ENCODE data around the gene SLC25A12.
"Not testable (repeated sequence)": the region's sequence is repeated elsewhere in the genome, so short reads cannot be mapped to it uniquely, and the experiment has no call there.

Gene SLC25A12

DNA sequence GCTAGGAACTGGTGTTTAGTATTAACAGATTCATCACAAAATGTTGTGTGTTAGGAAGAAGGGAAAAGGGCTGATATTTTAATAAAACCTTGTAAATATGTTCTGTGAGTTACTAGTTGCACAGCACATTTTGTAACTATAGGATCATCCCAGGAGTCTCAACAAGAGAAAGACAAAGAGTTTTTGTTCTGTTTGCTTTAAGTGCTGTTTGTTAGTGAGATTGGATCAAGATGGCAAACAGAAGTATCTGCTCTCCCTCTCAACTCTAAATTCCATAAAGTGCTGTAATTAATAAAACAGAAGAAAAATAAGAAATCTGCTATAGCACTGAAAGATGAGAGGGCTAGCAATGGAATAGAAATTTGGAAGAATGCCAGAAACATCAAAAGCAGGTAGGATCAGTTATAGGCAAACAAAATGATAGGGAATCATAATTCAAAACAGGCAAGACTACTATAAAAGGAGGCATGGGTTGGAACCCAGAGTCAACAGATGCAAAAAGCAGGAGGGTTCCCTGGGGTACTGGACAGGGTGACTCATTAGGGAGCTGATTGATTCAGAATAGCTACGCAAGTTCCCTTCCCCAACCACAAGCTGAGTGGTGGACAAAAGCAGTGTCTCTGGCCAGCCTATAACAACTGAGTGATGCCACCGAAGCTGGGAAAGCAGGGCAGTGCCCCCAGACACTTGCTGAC, 131.0 kb downstream of the SLC25A12 start:
- no peak overlapping the region for H2BK120ac ChIP-seq (ENCODE audit: insufficient read depth, low read length, poor library complexity)
- no peak overlapping the region for H3K4me3 ChIP-seq (ENCODE audit: low read depth, low read length)
- H4K12ac ChIP-seq (ENCODE audit: low read depth, low read length), result no peak overlapping the region
- no peak overlapping the region for H3K4ac ChIP-seq (ENCODE audit: low read depth, low read length)
- no peak overlapping the region for H2AFZ ChIP-seq (ENCODE audit: insufficient read depth, low read length, poor library complexity)
- no peak overlapping the region for H2BK12ac ChIP-seq (ENCODE audit: low read length)
- H4K91ac ChIP-seq (ENCODE audit: low read depth, low read length), result no peak overlapping the region
- no peaks in the 10 kb centered on the region for H3K27me3 ChIP-seq (ENCODE audit: insufficient read depth, low read length)
- no peak overlapping the region for H4K8ac ChIP-seq (ENCODE audit: low read depth, low read length)
- H3K9me3 ChIP-seq (ENCODE audit: insufficient read depth, low read depth, low read length), result no peaks in the 10 kb centered on the region
- H3K23ac ChIP-seq (ENCODE audit: low read length), result no peak overlapping the region
- H3K9ac ChIP-seq (ENCODE audit: low read length), result no peak overlapping the region
- H3K14ac ChIP-seq (ENCODE audit: low read length), result no peak overlapping the region
- no peak overlapping the region for H2AK5ac ChIP-seq (ENCODE audit: low read length)
- H3K4me1 ChIP-seq (ENCODE audit: control insufficient read depth in 1 of 2, insufficient read depth in 2 of 2, low read length in 2 of 2), result no peaks in the 10 kb centered on the region
- H3K27ac ChIP-seq (ENCODE audit: low read depth, low read length), result no peak overlapping the region
- H3K4me2 ChIP-seq (ENCODE audit: low read length), result no peak overlapping the region
- H3K79me1 ChIP-seq (ENCODE audit: low read length), result no peaks in the 10 kb centered on the region
- no peak overlapping the region for H3K18ac ChIP-seq (ENCODE audit: low read length)
- peaks cover 14 to 22% of the 10 kb centered on the region in 2 experiments for H3K36me3 ChIP-seq (ENCODE audit: control insufficient read depth in 1 of 2, insufficient read depth in 2 of 2, low read length in 2 of 2)
- no peaks in the 10 kb centered on the region for H3K79me2 ChIP-seq (ENCODE audit: control insufficient read depth, insufficient read depth, low read length, poor library complexity)
- DNase-seq, result no peak
- H2BK5ac ChIP-seq (ENCODE audit: low read depth, low read length, poor library complexity), result no peak overlapping the region
- no CpG with 5 or more reads among the region's 2 CpGs for WGBS (ENCODE audit: extremely low coverage, insufficient coverage, insufficient read length)

DNA sequence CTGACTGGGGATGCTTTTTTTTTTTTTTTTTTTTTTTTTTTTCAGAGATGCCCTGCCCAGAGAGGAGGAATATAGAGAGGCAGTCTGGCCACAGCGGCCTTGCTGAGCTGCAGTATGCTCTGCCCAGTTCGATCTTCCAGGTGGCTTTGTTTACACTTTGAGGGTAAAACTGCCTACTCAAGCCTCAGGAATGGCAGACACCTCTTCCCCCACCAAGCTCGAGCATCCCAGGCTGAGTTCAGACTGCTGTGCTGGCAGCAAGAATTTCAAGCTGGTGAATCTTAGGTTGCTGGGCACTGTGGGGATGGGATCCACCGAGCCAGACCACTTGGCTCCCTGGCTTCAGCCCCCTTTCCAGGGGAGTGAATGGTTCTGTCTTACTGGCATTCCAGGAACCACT, 132.9 kb downstream of the SLC25A12 start:
- not testable (repeated sequence) for H3K4me2 ChIP-seq (ENCODE audit: low read length); H3K9ac ChIP-seq (ENCODE audit: low read length); H3K27ac ChIP-seq (ENCODE audit: low read depth, low read length); H3K4ac ChIP-seq (ENCODE audit: low read depth, low read length); H4K8ac ChIP-seq (ENCODE audit: low read depth, low read length); H3K18ac ChIP-seq (ENCODE audit: low read length); H3K79me2 ChIP-seq (ENCODE audit: control insufficient read depth, insufficient read depth, low read length, poor library complexity); H3K4me3 ChIP-seq (ENCODE audit: low read depth, low read length); H2AK5ac ChIP-seq (ENCODE audit: low read length); H2BK120ac ChIP-seq (ENCODE audit: insufficient read depth, low read length, poor library complexity); H4K91ac ChIP-seq (ENCODE audit: low read depth, low read length); H3K14ac ChIP-seq (ENCODE audit: low read length); H3K4me1 ChIP-seq (ENCODE audit: control insufficient read depth in 1 of 2, insufficient read depth in 2 of 2, low read length in 2 of 2); H2BK5ac ChIP-seq (ENCODE audit: low read depth, low read length, poor library complexity); H4K12ac ChIP-seq (ENCODE audit: low read depth, low read length); H3K27me3 ChIP-seq (ENCODE audit: insufficient read depth, low read length); H3K79me1 ChIP-seq (ENCODE audit: low read length); H2BK12ac ChIP-seq (ENCODE audit: low read length); H3K23ac ChIP-seq (ENCODE audit: low read length); H2AFZ ChIP-seq (ENCODE audit: insufficient read depth, low read length, poor library complexity); DNase-seq; H3K9me3 ChIP-seq (ENCODE audit: insufficient read depth, low read depth, low read length)
- WGBS (ENCODE audit: extremely low coverage, insufficient coverage, insufficient read length), result no CpG with 5 or more reads among the region's 4 CpGs
- peaks cover 13 to 19% of the 10 kb centered on the region in 2 experiments for H3K36me3 ChIP-seq (ENCODE audit: control insufficient read depth in 1 of 2, insufficient read depth in 2 of 2, low read length in 2 of 2)

DNA sequence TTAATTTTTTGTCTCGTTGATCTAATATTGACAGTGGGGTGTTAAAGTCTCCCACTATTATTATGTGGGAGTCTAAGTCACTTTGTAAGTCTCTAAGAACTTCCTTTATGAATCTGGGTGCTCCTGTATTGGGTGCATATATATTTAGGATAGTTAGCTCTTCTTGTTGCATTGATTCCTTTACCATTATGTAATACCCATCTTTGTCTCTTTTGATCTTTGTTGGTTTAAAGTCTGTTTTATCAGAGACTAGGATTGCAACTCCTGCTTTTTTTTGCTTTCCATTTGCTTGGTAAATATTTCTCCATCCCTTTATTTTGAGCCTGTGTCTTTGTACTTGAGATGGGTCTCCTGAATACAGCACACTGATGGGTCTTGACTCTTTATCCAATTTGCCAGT, 135.3 kb downstream of the SLC25A12 start:
- H3K4me1 ChIP-seq (ENCODE audit: control insufficient read depth in 1 of 2, insufficient read depth in 2 of 2, low read length in 2 of 2); H3K27me3 ChIP-seq (ENCODE audit: insufficient read depth, low read length); H4K91ac ChIP-seq (ENCODE audit: low read depth, low read length); H3K9me3 ChIP-seq (ENCODE audit: insufficient read depth, low read depth, low read length); H3K14ac ChIP-seq (ENCODE audit: low read length); H2BK120ac ChIP-seq (ENCODE audit: insufficient read depth, low read length, poor library complexity); H2AFZ ChIP-seq (ENCODE audit: insufficient read depth, low read length, poor library complexity); H2BK12ac ChIP-seq (ENCODE audit: low read length); H2AK5ac ChIP-seq (ENCODE audit: low read length); H2BK5ac ChIP-seq (ENCODE audit: low read depth, low read length, poor library complexity); H3K79me2 ChIP-seq (ENCODE audit: control insufficient read depth, insufficient read depth, low read length, poor library complexity); H3K27ac ChIP-seq (ENCODE audit: low read depth, low read length); H3K79me1 ChIP-seq (ENCODE audit: low read length); H4K12ac ChIP-seq (ENCODE audit: low read depth, low read length); H3K23ac ChIP-seq (ENCODE audit: low read length); H3K4me3 ChIP-seq (ENCODE audit: low read depth, low read length); H3K18ac ChIP-seq (ENCODE audit: low read length); H3K9ac ChIP-seq (ENCODE audit: low read length); H4K8ac ChIP-seq (ENCODE audit: low read depth, low read length); H3K4me2 ChIP-seq (ENCODE audit: low read length); H3K4ac ChIP-seq (ENCODE audit: low read depth, low read length); DNase-seq: not testable (repeated sequence)
- peaks cover 13 to 17% of the 10 kb centered on the region in 2 experiments for H3K36me3 ChIP-seq (ENCODE audit: control insufficient read depth in 1 of 2, insufficient read depth in 2 of 2, low read length in 2 of 2)
- no CpG with 5 or more reads among the region's 1 CpG for WGBS (ENCODE audit: extremely low coverage, insufficient coverage, insufficient read length)

DNA sequence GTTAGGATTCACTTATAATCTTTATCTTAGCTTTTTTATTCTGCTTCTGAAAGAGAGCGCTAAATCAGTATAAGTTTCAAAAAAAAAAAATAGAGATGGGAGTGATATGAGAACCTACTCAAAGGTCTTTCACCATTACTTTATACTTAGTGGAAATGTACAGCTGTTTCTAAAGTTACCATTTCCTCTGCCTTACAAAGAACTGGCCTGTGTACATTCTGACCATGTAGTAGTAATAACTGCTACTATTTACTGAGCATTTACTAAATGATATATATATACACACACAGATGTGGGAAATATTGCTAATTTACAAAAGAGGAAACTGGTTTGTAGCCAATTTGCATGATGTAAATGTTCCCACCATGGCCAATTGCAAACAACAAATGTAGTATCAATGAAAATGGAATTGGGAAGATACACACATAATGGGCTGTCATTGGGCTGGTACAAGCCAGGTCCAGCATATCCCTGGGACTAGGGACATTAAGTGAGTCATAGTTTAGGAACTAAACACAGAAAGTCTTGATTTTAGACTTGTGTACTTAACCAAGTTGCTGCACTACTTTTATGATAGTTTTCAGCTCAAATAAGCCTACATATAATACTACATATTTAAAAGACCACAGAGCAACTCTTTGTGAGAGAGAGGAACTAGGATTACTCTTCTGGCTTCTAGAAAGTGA, 139.6 kb downstream of the SLC25A12 start:
- no peak overlapping the region for H2BK120ac ChIP-seq (ENCODE audit: insufficient read depth, low read length, poor library complexity)
- no peak overlapping the region for H2BK5ac ChIP-seq (ENCODE audit: low read depth, low read length, poor library complexity)
- no peak overlapping the region for H3K23ac ChIP-seq (ENCODE audit: low read length)
- H3K4me2 ChIP-seq (ENCODE audit: low read length), result no peak overlapping the region
- H4K91ac ChIP-seq (ENCODE audit: low read depth, low read length), result no peak overlapping the region
- no peaks in the 10 kb centered on the region for H3K9me3 ChIP-seq (ENCODE audit: insufficient read depth, low read depth, low read length)
- H3K4ac ChIP-seq (ENCODE audit: low read depth, low read length), result no peak overlapping the region
- H3K27me3 ChIP-seq (ENCODE audit: insufficient read depth, low read length), result no peaks in the 10 kb centered on the region
- H4K12ac ChIP-seq (ENCODE audit: low read depth, low read length), result no peak overlapping the region
- no peak overlapping the region for H3K9ac ChIP-seq (ENCODE audit: low read length)
- no peak overlapping the region for H3K18ac ChIP-seq (ENCODE audit: low read length)
- no peaks in the 10 kb centered on the region for H3K79me1 ChIP-seq (ENCODE audit: low read length)
- no peak overlapping the region for H3K4me3 ChIP-seq (ENCODE audit: low read depth, low read length)
- H3K79me2 ChIP-seq (ENCODE audit: control insufficient read depth, insufficient read depth, low read length, poor library complexity), result no peaks in the 10 kb centered on the region
- no peak overlapping the region for H3K27ac ChIP-seq (ENCODE audit: low read depth, low read length)
- no peak overlapping the region for H3K14ac ChIP-seq (ENCODE audit: low read length)
- no peak overlapping the region for H2AFZ ChIP-seq (ENCODE audit: insufficient read depth, low read length, poor library complexity)
- peaks cover 3 to 10% of the 10 kb centered on the region in 2 experiments for H3K36me3 ChIP-seq (ENCODE audit: control insufficient read depth in 1 of 2, insufficient read depth in 2 of 2, low read length in 2 of 2)
- no peak overlapping the region for H4K8ac ChIP-seq (ENCODE audit: low read depth, low read length)
- DNase-seq, result no peak
- no CpG with 5 or more reads among the region's 1 CpG for whole genome bisulfite sequencing (ENCODE audit: extremely low coverage, insufficient coverage, insufficient read length)
- H2AK5ac ChIP-seq (ENCODE audit: low read length), result no peak overlapping the region
- H2BK12ac ChIP-seq (ENCODE audit: low read length), result no peak overlapping the region
- H3K4me1 ChIP-seq (ENCODE audit: control insufficient read depth in 1 of 2, insufficient read depth in 2 of 2, low read length in 2 of 2), result no peaks in the 10 kb centered on the region

Data from trophoblast cell (in vitro differentiated cells and primary cell).